GM06990 (cell line): ENCODE data around the gene BUB3.

ENCODE experiments used
- DNase-seq: peaks from one replicate; pipeline ENCODE4 v3.0.0-alpha.2; 2011; ENCODE audit not compliant: insufficient read length; ENCODE audit errors: extremely low read depth
- H3K27me3 ChIP-seq: replicated peaks from 2 replicates; pipeline ENCODE4 v1.6.0; 2011; ENCODE audit warnings: low read length; ENCODE audit not compliant: control insufficient read depth, insufficient read depth
- H3K36me3 ChIP-seq: 2 replicates; pipeline ENCODE4 v1.5.1; 2011; ENCODE audit warnings: low read length; ENCODE audit not compliant: control insufficient read depth, insufficient read depth
- H3K4me3 ChIP-seq: replicated peaks from 2 replicates; pipeline ENCODE4 v1.5.1; 2011; ENCODE audit warnings: low read depth, mild to moderate bottlenecking, control low read depth, low read length
- TF ChIP-seq, protein P1 (sequence below): IDR thresholded peaks from 2 replicates; pipeline ENCODE4 v1.5.1; 2011; ENCODE audit warnings: low read length, control low read depth, mild to moderate bottlenecking, inconsistent platforms; ENCODE audit not compliant: insufficient read depth, poor library complexity, severe bottlenecking

Gene BUB3

DNA sequence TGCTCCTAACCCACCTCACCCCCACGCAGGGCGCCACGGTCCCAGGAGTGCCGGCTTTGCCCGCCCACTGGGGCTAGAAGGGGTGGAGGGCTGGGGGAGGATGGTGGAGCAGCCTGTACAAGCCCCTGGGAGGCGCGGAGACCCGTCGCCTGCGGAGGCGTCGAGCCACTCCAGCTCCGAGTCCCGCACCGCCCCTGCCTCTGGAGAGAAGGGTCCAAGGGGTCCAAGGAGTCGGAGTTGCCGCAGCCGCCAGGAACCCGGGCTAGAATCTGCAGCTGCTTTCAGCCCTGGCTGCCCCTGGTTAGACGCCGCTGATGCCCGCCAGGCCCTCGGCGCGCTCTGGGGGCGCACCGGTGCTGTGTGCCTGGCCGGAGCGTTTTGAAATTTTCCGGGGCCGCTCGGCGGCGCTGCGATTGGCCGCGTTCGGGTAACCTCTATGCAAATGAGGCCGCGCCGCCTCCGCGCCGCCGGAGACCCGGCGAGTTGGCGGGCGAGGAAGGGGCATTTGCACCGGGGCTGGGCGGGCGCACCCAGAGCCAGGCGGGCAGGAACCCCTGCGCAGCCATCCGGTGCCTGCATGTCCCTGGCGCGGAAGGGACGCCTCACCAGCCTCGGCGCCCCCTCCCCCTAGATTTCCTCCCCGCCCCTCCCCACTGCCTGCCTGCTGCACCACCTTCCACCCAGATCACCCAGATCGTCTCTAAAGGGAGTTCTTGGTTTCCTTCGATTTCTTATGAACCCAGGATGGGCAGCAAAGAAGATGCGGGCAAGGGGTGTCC is 6.4 kb upstream of the BUB3 start, which contains the start of gene HMX2:
TSS of gene HMX2 (plus strand) at position 502 of the 779 bp plus-strand sequence. CDS start at position 745, 243 bp downstream.
- Histone ChIP-seq H3K36me3 (no peaks in the 10 kb centered on the region), H3K4me3 (peak within 1 kb of the TSS; percentile 75), H3K27me3 (no peaks in the 10 kb centered on the region; the same call in 1 of the 2 replicates)
- DNase-seq = peak; percentile 89
- TF ChIP-seq, protein P1, sequence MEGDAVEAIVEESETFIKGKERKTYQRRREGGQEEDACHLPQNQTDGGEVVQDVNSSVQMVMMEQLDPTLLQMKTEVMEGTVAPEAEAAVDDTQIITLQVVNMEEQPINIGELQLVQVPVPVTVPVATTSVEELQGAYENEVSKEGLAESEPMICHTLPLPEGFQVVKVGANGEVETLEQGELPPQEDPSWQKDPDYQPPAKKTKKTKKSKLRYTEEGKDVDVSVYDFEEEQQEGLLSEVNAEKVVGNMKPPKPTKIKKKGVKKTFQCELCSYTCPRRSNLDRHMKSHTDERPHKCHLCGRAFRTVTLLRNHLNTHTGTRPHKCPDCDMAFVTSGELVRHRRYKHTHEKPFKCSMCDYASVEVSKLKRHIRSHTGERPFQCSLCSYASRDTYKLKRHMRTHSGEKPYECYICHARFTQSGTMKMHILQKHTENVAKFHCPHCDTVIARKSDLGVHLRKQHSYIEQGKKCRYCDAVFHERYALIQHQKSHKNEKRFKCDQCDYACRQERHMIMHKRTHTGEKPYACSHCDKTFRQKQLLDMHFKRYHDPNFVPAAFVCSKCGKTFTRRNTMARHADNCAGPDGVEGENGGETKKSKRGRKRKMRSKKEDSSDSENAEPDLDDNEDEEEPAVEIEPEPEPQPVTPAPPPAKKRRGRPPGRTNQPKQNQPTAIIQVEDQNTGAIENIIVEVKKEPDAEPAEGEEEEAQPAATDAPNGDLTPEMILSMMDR = peak; percentile 18

- H3K27me3 ChIP-seq = no peaks in the 10 kb centered on the region; the same call in 1 of the 2 replicates
- peak; percentile 58 for DNase-seq
- H3K4me3 ChIP-seq = peak overlapping the region; percentile 75
- TF ChIP-seq, protein P1 = no peak
- H3K36me3 ChIP-seq = no peaks in the 10 kb centered on the region
These were observed 5.6 kb upstream of the BUB3 start for GRCh38 chr10:123148414-123149161.

DNA sequence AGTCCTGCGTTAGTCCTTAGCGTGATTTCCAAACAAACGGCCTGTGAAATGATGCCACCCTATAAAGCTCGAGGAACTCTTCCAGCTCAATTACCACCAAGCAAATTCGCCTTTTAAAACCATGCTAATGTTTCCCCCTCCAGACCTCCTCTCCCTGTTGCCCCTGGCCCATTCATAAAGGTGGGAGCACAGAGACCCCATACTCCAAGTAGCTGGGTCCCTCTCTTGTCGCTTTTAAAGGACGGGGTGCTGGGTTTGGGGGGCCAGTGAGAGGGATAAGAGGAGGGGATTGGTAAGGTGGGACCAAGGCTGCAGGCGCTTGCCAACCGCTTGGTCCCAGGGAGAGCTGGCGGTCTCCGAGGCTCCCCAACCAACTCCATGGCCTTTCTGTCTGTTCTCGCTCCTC is 5.0 kb upstream of the BUB3 start:
- no peak for DNase-seq
- H3K27me3 ChIP-seq = no peaks in the 10 kb centered on the region; the same call in 1 of the 2 replicates
- TF ChIP-seq, protein P1 = no peak
- peak overlapping the region; percentile 75 for H3K4me3 ChIP-seq
- no peaks in the 10 kb centered on the region for H3K36me3 ChIP-seq

- H3K36me3 ChIP-seq = no peaks in the 10 kb centered on the region
- peak overlapping the region; percentile 75 for H3K4me3 ChIP-seq
- TF ChIP-seq, protein P1 = no peak
- peak; percentile 78 for DNase-seq
- no peaks in the 10 kb centered on the region; the same call in 1 of the 2 replicates for H3K27me3 ChIP-seq
These were observed 4.5 kb upstream of the BUB3 start for GRCh38 chr10:123149568-123150270.

DNA sequence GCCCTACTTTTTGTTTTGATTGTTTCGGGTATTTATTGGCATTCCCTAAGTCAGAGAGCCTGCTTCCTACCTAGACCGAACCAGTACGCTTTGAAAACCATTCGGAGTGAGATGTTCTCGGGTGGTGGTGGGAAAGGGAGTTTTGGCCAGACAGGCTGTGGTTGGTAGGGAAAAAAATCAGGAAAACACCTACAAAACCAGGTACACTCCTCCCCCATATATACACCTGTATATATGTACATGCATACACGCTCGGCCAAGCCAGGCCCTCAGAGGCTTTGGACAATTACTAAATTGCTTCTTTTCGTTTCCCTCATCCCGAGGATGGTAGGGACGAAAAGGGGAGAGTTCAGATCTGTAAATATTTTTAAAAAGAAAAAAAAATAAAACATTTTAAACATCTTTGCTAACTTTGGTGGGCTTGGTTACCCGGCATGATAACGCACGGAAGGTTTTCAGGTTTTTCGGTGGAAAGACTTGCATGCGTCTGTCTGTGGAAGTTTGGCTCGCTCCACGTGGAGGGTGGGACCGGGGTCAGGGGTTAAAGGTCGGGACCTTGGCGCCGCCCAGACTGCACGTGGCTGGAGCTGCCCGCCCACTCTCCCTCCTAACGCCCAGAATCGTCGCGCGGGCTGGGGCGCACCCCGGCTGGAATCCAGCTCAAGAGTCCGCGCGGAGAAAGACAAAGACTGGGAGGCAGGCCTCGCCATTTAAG is 3.8 kb upstream of the BUB3 start:
- Histone ChIP-seq H3K27me3 (no peaks in the 10 kb centered on the region; the same call in 1 of the 2 replicates), H3K4me3 (peak overlapping the region; percentile 75), H3K36me3 (no peaks in the 10 kb centered on the region)
- TF ChIP-seq, protein P1 = no peak
- DNase-seq = no peak
